GM23338 (cell line): ENCODE measurements around the gene GHR. TPM values are rescaled to one million over a fixed set of nuclear protein-coding genes. Genes with fewer than 3 reads are reported as not detected.

ENCODE experiments used
- ATAC-seq: fragments of 200-7000 bp; cut with Tn5 transposase; 3 replicates; pipeline ENCODE4 v1.9.1; 2020
- DNase-seq: peaks from one replicate; pipeline ENCODE4 v3.0.0-alpha.2; 2015; ENCODE audit warnings: low spot score
- H2AFZ ChIP-seq: fragments of 200-600 bp; sonication (generic); 2 replicates; pipeline ENCODE4 v1.8.0; 2016; ENCODE audit warnings: antibody characterized with exemption, mild to moderate bottlenecking, moderate library complexity
- H3F3A ChIP-seq: fragments of 200-600 bp; sonication (generic); replicated peaks from 2 replicates; pipeline ENCODE4 v1.8.0; 2017; ENCODE audit warnings: antibody characterized with exemption, mixed run types, low read depth
- H3K27ac ChIP-seq: fragments of 200-600 bp; sonication (generic); 2 replicates; pipeline ENCODE4 v1.6.1; 2016; ENCODE audit warnings: low read depth
- H3K27me3 ChIP-seq: fragments of 200-600 bp; sonication (generic); 2 replicates; pipeline ENCODE4 v1.8.0; 2016; ENCODE audit warnings: mild to moderate bottlenecking, mixed run types, moderate library complexity; ENCODE audit not compliant: insufficient read depth
- H3K36me3 ChIP-seq: fragments of 200-600 bp; sonication (generic); 2 replicates; pipeline ENCODE4 v1.8.0; 2016; ENCODE audit warnings: mild to moderate bottlenecking; ENCODE audit not compliant: insufficient read depth
- H3K4me1 ChIP-seq: fragments of 200-600 bp; sonication (generic); 2 replicates; pipeline ENCODE4 v1.8.0; 2016; ENCODE audit warnings: mild to moderate bottlenecking, moderate library complexity; ENCODE audit not compliant: insufficient read depth
- H3K4me2 ChIP-seq: fragments of 200-600 bp; sonication (generic); 2 replicates; pipeline ENCODE4 v1.7.1; 2017; ENCODE audit warnings: mixed run types
- H3K4me3 ChIP-seq: fragments of 200-600 bp; sonication (generic); 2 replicates; pipeline ENCODE4 v1.6.1; 2016; ENCODE audit warnings: mixed run types
- H3K79me2 ChIP-seq: fragments of 200-600 bp; sonication (generic); replicated peaks from 2 replicates; pipeline ENCODE4 v1.8.0; 2017; ENCODE audit warnings: mild to moderate bottlenecking; ENCODE audit not compliant: insufficient read depth
- H3K9me2 ChIP-seq: fragments of 200-600 bp; sonication (generic); 2 replicates; pipeline ENCODE4 v1.8.0; 2017; ENCODE audit not compliant: insufficient read depth
- H4K20me1 ChIP-seq: fragments of 200-600 bp; sonication (generic); replicated peaks from 2 replicates; pipeline ENCODE4 v1.8.0; 2017; ENCODE audit warnings: mild to moderate bottlenecking; ENCODE audit not compliant: insufficient read depth
- H3K27ac Mint-ChIP-seq: 2 replicates; pipeline ENCODE4 v1.8.0; 2020; ENCODE audit warnings: inconsistent platforms, mild to moderate bottlenecking, moderate library complexity, mixed read lengths
- H3K27me3 Mint-ChIP-seq: 3 replicates; pipeline ENCODE4 v1.8.0; 2022; ENCODE audit warnings: low read depth, mild to moderate bottlenecking, moderate library complexity, mixed read lengths, inconsistent platforms; ENCODE audit not compliant: insufficient read depth, poor library complexity
- H3K36me3 Mint-ChIP-seq: 3 replicates; pipeline ENCODE4 v1.8.0; 2021; ENCODE audit warnings: low read depth, mild to moderate bottlenecking, inconsistent platforms, moderate library complexity, mixed read lengths
- H3K4me1 Mint-ChIP-seq: 3 replicates; pipeline ENCODE4 v1.8.0; 2020; ENCODE audit warnings: mild to moderate bottlenecking, inconsistent platforms, mixed read lengths
- H3K4me3 Mint-ChIP-seq: 3 replicates; pipeline ENCODE4 v1.8.0; 2021; ENCODE audit warnings: moderate library complexity, mild to moderate bottlenecking, inconsistent platforms, mixed read lengths
- H3K9me3 Mint-ChIP-seq: 3 replicates; pipeline ENCODE4 v1.8.0; 2020; ENCODE audit warnings: moderate library complexity, mild to moderate bottlenecking, inconsistent platforms, mixed read lengths
- CREB1 ChIP-seq: fragments of 250-450 bp; sonication (Bioruptor Pico); IDR thresholded peaks from 2 replicates; pipeline ENCODE4 v1.5.0; 2020; ENCODE audit warnings: low read depth, mild to moderate bottlenecking, moderate library complexity
- EZH2 ChIP-seq: fragments of 200-600 bp; sonication (generic); IDR thresholded peaks from one replicate; pipeline ENCODE4 v1.8.0; 2017; ENCODE audit warnings: antibody characterized with exemption, mild to moderate bottlenecking, low read depth; ENCODE audit not compliant: unreplicated experiment
- EZH2phosphoT487 ChIP-seq: fragments of 200-600 bp; sonication (generic); IDR thresholded peaks from one replicate; pipeline ENCODE4 v1.8.1; 2018; ENCODE audit warnings: antibody characterized with exemption; ENCODE audit not compliant: unreplicated experiment
- JUNB ChIP-seq: IDR thresholded peaks from one replicate; pipeline ENCODE4 v1.6.1; 2016; ENCODE audit warnings: antibody characterized with exemption; ENCODE audit not compliant: unreplicated experiment
- NANOG ChIP-seq: IDR thresholded peaks from 2 replicates; pipeline ENCODE4 v1.6.1; 2016; ENCODE audit warnings: antibody characterized with exemption, borderline replicate concordance
- POLR2AphosphoS5 ChIP-seq: IDR thresholded peaks from 2 replicates; pipeline ENCODE4 v1.6.1; 2016; ENCODE audit warnings: antibody characterized with exemption, low read depth
- STAT1 ChIP-seq: IDR thresholded peaks from one replicate; pipeline ENCODE4 v1.6.1; 2016; ENCODE audit warnings: antibody characterized with exemption; ENCODE audit not compliant: unreplicated experiment
- ZNF114 ChIP-seq: fragments of 250-450 bp; sonication (Bioruptor Pico); IDR thresholded peaks from 2 replicates; pipeline ENCODE4 v1.5.0; 2020; ENCODE audit warnings: mild to moderate bottlenecking, moderate library complexity
- ZNF331 ChIP-seq: fragments of 250-450 bp; sonication (Bioruptor Pico); IDR thresholded peaks from 2 replicates; pipeline ENCODE4 v1.5.0; 2020; ENCODE audit warnings: low read depth, mild to moderate bottlenecking, moderate library complexity
- polyA plus RNA-seq: library from polyadenylated mRNA; unstranded; fragments of >200 nt; fragmentation: Nextera tagmentation; extraction: Ambion mirVana; gene quantifications from 2 replicates; pipeline ENCODE4 v1.2.1, GENCODE V29; 2016
- total RNA-seq: library from RNA; depleted of rRNA; stranded (reverse); fragments of >200 nt; shearing (Covaris generic); gene quantifications from 2 replicates; pipeline ENCODE4 v1.2.3, GENCODE V29; 2014
- TF ChIP-seq, protein P1 (sequence below): fragments of 250-450 bp; sonication (Bioruptor Pico); IDR thresholded peaks from 2 replicates; pipeline ENCODE4 v1.5.0; 2020; ENCODE audit warnings: mild to moderate bottlenecking, moderate library complexity
- TF ChIP-seq, protein P2 (sequence below): IDR thresholded peaks from 2 replicates; pipeline ENCODE4 v1.6.1; 2016; ENCODE audit warnings: antibody characterized with exemption
- TF ChIP-seq, protein P3 (sequence below), 2 experiments: fragments of 200-600 bp in 1 of 2; sonication (generic) in 1 of 2; conservative IDR thresholded peaks; 2 replicates each; pipeline versions ENCODE4 v1.5.1 to v1.6.1; 2016 to 2017; ENCODE audit warnings: antibody characterized with exemption in 2 of 2, low read depth in 2 of 2, mild to moderate bottlenecking in 2 of 2, moderate library complexity in 1 of 2
- TF ChIP-seq, protein P4 (sequence below): IDR thresholded peaks from one replicate; pipeline ENCODE4 v1.6.1; 2018; ENCODE audit warnings: antibody characterized with exemption; ENCODE audit not compliant: unreplicated experiment

Gene GHR
- total and polyA plus RNA-seq, 2 experiments from 2014 or later = 0.21 to 1.9 TPM

DNA sequence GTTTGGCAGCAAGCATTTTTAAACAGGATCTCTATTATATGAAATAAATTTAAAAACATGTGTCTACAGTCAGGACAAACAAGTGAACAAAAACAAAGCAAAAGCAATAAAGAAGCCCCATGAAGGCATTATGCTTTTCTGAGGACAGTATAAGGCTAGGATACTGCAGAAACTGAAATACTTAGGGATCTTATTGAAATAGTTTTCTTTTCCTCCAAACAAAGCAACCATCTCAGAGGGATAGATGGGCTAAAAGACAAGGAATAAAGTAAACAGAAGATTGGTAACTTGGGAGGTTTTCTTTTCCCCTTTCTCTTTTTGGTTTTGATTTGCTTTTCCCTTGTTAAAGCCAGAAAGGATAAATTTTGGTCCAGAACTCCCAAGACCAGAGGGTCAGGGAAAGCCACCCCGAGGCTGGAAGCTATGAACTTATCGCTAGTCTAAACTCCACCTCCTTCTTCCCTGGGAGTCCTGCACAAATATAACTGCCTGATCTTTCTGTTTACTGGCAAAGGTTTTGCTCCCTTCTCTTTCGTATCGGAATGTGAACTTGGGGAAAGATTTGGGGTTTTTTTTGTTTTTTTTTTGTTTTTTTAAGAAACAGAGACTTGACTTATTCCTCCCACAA lies 164.0 kb downstream of the GHR start (continued):
- no peak for TF ChIP-seq ZNF114 (CRISPR knock-in tag)

DNA sequence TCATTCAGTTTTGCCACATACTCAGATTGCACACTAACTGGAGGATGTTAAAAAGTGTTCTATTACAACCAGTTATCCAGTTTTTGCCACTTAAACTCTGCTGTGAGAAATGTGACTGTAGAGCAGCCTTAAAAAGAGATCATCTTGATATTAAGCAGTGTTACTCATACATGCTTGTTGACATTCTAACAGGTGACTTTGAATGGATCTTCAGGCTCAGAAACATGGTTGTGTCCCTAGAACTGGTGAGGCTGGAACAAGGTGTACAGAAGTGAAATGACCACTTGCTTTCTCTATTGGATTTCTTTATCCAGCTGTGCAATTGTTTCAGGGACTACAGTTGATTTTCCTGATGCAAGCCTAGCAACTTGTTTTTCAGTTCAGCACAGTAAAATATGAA lies 167.3 kb downstream of the GHR start:
- no peaks in the 10 kb centered on the region for H3K79me2 ChIP-seq
- H4K20me1 ChIP-seq = no peaks in the 10 kb centered on the region
- no peak overlapping the region for H2AFZ ChIP-seq
- no peaks in the 10 kb centered on the region for H3K27me3 ChIP-seq
- no peak overlapping the region for H3K4me3 ChIP-seq
- Mint-ChIP-seq H3K27ac (no peak overlapping the region), H3K36me3 (no peaks in the 10 kb centered on the region), H3K4me1 (peaks cover 2% of the 10 kb centered on the region; the same call in 2 of the 3 replicates), H3K27me3 (no peaks in the 10 kb centered on the region), H3K4me3 (no peak overlapping the region), H3K9me3 (peaks cover 11% of the 10 kb centered on the region)
- TF ChIP-seq, protein P1, sequence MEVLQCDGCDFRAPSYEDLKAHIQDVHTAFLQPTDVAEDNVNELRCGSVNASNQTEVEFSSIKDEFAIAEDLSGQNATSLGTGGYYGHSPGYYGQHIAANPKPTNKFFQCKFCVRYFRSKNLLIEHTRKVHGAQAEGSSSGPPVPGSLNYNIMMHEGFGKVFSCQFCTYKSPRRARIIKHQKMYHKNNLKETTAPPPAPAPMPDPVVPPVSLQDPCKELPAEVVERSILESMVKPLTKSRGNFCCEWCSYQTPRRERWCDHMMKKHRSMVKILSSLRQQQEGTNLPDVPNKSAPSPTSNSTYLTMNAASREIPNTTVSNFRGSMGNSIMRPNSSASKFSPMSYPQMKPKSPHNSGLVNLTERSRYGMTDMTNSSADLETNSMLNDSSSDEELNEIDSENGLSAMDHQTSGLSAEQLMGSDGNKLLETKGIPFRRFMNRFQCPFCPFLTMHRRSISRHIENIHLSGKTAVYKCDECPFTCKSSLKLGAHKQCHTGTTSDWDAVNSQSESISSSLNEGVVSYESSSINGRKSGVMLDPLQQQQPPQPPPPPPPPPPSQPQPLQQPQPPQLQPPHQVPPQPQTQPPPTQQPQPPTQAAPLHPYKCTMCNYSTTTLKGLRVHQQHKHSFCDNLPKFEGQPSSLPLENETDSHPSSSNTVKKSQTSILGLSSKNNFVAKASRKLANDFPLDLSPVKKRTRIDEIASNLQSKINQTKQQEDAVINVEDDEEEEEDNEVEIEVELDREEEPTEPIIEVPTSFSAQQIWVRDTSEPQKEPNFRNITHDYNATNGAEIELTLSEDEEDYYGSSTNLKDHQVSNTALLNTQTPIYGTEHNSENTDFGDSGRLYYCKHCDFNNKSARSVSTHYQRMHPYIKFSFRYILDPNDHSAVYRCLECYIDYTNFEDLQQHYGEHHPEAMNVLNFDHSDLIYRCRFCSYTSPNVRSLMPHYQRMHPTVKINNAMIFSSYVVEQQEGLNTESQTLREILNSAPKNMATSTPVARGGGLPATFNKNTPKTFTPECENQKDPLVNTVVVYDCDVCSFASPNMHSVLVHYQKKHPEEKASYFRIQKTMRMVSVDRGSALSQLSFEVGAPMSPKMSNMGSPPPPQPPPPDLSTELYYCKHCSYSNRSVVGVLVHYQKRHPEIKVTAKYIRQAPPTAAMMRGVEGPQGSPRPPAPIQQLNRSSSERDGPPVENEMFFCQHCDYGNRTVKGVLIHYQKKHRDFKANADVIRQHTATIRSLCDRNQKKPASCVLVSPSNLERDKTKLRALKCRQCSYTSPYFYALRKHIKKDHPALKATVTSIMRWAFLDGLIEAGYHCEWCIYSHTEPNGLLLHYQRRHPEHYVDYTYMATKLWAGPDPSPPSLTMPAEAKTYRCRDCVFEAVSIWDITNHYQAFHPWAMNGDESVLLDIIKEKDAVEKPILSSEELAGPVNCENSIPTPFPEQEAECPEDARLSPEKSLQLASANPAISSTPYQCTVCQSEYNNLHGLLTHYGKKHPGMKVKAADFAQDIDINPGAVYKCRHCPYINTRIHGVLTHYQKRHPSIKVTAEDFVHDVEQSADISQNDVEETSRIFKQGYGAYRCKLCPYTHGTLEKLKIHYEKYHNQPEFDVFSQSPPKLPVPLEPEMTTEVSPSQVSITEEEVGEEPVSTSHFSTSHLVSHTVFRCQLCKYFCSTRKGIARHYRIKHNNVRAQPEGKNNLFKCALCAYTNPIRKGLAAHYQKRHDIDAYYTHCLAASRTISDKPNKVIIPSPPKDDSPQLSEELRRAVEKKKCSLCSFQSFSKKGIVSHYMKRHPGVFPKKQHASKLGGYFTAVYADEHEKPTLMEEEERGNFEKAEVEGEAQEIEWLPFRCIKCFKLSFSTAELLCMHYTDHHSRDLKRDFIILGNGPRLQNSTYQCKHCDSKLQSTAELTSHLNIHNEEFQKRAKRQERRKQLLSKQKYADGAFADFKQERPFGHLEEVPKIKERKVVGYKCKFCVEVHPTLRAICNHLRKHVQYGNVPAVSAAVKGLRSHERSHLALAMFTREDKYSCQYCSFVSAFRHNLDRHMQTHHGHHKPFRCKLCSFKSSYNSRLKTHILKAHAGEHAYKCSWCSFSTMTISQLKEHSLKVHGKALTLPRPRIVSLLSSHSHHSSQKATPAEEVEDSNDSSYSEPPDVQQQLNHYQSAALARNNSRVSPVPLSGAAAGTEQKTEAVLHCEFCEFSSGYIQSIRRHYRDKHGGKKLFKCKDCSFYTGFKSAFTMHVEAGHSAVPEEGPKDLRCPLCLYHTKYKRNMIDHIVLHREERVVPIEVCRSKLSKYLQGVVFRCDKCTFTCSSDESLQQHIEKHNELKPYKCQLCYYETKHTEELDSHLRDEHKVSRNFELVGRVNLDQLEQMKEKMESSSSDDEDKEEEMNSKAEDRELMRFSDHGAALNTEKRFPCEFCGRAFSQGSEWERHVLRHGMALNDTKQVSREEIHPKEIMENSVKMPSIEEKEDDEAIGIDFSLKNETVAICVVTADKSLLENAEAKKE = no peak
- TF ChIP-seq JUNB (no peak), ZNF114 (CRISPR knock-in tag) (no peak), EZH2 (no peak), CREB1 (CRISPR knock-in tag) (no peak), ZNF331 (CRISPR knock-in tag) (no peak), STAT1 (no peak), POLR2AphosphoS5 (no peak), NANOG (no peak), EZH2phosphoT487 (no peak)
- TF ChIP-seq, protein P2, sequence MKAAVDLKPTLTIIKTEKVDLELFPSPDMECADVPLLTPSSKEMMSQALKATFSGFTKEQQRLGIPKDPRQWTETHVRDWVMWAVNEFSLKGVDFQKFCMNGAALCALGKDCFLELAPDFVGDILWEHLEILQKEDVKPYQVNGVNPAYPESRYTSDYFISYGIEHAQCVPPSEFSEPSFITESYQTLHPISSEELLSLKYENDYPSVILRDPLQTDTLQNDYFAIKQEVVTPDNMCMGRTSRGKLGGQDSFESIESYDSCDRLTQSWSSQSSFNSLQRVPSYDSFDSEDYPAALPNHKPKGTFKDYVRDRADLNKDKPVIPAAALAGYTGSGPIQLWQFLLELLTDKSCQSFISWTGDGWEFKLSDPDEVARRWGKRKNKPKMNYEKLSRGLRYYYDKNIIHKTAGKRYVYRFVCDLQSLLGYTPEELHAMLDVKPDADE = no peak
- TF ChIP-seq, protein P3, sequence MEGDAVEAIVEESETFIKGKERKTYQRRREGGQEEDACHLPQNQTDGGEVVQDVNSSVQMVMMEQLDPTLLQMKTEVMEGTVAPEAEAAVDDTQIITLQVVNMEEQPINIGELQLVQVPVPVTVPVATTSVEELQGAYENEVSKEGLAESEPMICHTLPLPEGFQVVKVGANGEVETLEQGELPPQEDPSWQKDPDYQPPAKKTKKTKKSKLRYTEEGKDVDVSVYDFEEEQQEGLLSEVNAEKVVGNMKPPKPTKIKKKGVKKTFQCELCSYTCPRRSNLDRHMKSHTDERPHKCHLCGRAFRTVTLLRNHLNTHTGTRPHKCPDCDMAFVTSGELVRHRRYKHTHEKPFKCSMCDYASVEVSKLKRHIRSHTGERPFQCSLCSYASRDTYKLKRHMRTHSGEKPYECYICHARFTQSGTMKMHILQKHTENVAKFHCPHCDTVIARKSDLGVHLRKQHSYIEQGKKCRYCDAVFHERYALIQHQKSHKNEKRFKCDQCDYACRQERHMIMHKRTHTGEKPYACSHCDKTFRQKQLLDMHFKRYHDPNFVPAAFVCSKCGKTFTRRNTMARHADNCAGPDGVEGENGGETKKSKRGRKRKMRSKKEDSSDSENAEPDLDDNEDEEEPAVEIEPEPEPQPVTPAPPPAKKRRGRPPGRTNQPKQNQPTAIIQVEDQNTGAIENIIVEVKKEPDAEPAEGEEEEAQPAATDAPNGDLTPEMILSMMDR (conservative IDR thresholded peaks at IDR 0.05; ENCODE audit: low read depth in 2 of 2) = no peak
- TF ChIP-seq, protein P4, sequence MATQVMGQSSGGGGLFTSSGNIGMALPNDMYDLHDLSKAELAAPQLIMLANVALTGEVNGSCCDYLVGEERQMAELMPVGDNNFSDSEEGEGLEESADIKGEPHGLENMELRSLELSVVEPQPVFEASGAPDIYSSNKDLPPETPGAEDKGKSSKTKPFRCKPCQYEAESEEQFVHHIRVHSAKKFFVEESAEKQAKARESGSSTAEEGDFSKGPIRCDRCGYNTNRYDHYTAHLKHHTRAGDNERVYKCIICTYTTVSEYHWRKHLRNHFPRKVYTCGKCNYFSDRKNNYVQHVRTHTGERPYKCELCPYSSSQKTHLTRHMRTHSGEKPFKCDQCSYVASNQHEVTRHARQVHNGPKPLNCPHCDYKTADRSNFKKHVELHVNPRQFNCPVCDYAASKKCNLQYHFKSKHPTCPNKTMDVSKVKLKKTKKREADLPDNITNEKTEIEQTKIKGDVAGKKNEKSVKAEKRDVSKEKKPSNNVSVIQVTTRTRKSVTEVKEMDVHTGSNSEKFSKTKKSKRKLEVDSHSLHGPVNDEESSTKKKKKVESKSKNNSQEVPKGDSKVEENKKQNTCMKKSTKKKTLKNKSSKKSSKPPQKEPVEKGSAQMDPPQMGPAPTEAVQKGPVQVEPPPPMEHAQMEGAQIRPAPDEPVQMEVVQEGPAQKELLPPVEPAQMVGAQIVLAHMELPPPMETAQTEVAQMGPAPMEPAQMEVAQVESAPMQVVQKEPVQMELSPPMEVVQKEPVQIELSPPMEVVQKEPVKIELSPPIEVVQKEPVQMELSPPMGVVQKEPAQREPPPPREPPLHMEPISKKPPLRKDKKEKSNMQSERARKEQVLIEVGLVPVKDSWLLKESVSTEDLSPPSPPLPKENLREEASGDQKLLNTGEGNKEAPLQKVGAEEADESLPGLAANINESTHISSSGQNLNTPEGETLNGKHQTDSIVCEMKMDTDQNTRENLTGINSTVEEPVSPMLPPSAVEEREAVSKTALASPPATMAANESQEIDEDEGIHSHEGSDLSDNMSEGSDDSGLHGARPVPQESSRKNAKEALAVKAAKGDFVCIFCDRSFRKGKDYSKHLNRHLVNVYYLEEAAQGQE = no peak
- H3F3A ChIP-seq = no peaks in the 10 kb centered on the region
- no peak for DNase-seq
- no peaks in the 10 kb centered on the region for H3K36me3 ChIP-seq
- ATAC-seq = no peak
- no peak overlapping the region for H3K4me2 ChIP-seq
- H3K27ac ChIP-seq = no peak overlapping the region
- no peaks in the 10 kb centered on the region for H3K9me2 ChIP-seq
- H3K4me1 ChIP-seq = no peaks in the 10 kb centered on the region
